ENCODE results near the gene PHF21A. TPM values are rescaled to one million over a fixed set of nuclear protein-coding genes. Genes with fewer than 3 reads are reported as not detected.

Gene PHF21A
- 7.8 and 14.2 TPM in 2 replicates for total RNA-seq

DNA sequence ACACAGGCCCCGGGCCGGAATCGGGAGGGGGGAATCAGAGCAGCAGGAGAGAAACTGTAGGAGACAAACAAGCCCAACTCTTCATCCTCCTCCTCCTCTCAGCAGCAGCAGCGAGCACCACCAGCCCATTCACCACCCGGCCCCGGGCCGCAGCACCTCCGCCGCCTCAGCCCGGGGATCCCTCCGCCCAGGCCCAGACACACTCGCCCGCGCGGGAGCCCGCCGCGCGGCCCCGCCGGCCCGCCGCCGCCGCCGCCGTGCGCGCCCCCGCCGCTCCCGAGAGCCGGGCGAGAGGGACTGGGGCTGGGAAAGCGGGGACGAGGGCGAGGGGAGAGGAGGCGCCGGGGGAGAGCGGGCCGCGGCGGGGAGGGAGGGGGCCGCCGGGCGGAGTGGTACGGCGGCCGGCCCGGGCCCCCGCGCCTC, at the start of gene PHF21A:
PHF21A (minus strand) TSS at position 154 of the 423 bp plus-strand sequence. CDS start 37,235 bp downstream, outside the sequence.

DNA sequence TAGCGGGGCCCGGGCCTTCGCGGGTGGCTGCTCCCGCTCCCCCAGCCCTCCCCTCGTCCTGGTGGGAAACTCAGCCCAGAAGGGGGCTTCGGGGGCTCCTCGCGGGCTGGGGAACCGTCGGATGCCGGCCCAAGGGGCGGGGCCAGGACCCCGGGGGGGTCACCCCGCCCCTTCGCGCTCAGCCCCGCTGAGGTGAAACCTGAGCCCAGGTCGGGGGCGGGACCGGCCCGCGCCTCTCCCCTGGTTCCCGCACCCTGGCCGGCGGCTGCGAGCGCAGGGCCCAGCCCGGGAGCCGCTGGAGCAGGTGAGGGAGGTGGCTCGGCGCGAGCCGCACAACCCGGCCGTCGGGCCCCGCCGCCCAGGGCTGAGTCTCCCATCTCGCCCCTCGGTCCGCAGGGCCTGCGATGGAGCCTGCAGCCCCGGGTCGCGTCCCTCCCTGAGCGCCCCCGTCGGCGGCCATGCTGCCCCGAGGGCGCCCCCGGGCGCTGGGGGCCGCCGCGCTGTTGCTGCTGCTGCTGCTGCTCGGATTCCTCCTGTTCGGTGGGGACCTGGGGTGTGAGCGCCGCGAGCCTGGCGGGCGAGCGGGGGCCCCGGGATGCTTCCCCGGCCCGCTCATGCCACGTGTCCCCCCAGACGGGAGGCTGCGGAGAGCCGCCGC, 198.7 kb downstream of the PHF21A start, which contains the start of gene LARGE2:
LARGE2 (plus strand) TSS at position 232 of the 658 bp plus-strand sequence; CDS start at position 459, 227 bp downstream.

DNA sequence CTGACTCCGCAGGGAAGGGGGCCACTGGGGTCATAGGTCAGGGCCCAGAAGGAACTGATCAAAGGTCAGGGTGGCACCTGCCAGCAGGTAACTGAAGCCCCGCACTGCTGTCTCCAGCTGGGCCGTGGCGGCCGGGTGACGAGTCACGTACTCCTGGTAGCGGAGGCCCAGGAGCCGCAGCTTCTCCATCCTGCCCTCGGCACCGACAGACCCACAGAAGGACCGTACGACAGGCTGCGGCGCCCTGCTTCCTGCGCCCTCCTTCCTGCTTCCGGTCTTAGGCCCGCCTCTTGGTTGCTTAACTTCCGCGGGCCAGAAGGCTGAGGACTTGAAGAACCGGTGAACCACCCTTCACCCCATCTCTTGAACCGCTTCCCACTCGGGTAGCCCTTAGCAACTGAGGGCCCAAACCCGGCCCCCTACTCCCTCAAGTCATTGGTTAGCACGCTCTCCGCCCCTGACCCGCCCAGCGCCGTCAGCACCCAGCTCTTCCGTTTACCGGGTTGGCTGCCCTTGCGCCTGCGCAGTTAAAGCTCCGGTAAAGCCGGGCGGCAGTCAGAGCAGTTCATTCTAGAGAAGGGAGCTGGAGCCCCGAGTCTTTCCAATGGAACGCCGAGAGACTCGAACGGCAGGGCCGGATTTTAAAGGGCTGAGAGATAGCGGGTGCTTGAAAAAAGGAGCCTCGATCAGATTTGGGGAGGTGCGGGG, 203.5 kb downstream of the PHF21A start, which contains the start of gene PEX16:
PEX16 (minus strand) TSS at position 255 of the 708 bp plus-strand sequence; CDS start at position 189, 66 bp downstream.

DNA sequence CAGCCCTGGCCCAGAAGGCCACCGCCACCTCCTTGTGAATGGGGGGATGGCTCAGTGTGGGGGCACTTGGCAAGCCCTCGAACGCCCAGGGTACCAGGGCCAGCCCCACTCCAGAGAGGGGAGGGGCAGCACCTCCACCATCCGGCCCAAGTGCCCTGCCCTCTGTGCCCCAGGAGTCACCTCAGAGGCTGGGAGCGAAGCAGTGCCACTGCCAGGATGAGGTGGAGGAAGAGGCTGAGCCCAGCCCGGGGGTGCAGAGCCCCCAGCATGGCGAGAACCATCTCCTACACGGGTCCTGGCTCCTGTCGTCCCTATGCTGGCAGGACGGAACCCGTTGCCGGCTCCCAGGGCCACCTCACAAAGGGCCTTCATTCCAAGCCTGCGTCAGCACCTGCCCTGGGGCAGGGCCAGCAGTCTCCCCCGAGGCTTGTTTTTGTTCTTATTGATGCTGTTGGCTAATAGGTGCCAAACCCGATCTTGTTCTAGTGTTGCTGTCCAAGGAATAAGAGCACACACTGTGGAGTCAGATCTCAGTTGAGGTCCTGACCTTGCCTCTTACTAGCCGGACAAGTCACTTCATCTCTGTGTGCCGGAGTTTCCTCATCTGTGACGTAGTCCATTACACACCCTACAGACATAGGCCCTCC, 214.2 kb downstream of the PHF21A start, which contains the start of gene FREY1:
FREY1 (minus strand) TSS at position 307 of the 647 bp plus-strand sequence; CDS start at position 281, 26 bp downstream.

DNA sequence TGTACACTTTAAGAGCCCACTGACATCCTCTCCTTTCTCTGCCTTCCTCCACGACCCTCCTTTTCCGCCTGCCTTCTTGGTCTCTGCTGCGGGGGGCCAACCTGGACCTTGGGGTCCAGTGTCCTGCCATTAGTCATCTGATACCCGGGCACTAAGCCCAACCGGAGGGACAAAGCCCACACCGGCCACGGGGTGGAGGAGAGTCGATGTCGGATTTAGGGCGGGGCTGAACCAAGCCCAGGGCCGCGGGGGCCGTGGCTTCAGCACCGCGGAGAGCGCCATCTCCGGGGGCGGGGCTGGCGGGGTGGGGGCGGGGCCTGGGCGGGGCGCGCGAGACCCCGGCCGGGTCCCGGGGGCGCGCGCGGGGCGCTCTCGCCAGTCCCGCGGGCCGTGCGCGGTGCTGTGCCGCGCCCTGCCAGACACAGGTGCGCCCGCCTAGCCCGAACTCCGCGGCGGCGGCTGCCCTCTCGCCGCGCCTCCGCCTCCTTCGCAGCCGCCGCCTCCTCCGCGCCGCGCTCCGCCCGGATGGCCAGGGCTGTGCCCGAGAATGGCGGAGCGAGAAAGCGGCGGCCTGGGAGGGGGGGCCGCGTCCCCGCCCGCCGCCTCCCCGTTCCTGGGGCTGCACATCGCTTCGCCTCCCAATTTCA, 235.9 kb downstream of the PHF21A start, which contains the start of gene MAPK8IP1:
MAPK8IP1 (plus strand) TSS at position 378 of the 647 bp plus-strand sequence; CDS start at position 548, 170 bp downstream.

Other genes with a start within 250 kb of the PHF21A start
- gene MAPK8IP1, start 235.8 kb downstream of the PHF21A start, total RNA-seq: 11.9 and 17.3 TPM in 2 replicates
- gene FREY1, start 214.2 kb downstream of the PHF21A start, total RNA-seq: 0.18 TPM in 1 of 2 replicates, not detected in the other
- gene PEX16, start 203.6 kb downstream of the PHF21A start, total RNA-seq: 30.6 and 33.0 TPM in 2 replicates
- gene LARGE2, start 198.8 kb downstream of the PHF21A start, total RNA-seq: not detected in 2 replicates
- gene CREB3L1, start 156.2 kb upstream of the PHF21A start, total RNA-seq: 35.7 and 38.1 TPM in 2 replicates
- gene DGKZ, start 226.0 kb upstream of the PHF21A start, total RNA-seq: 53.5 and 74.4 TPM in 2 replicates